BJ (cell line): ENCODE measurements around the gene EXOC3. TPM values are rescaled to one million over a fixed set of nuclear protein-coding genes. Genes with fewer than 3 reads are reported as not detected.

Source experiments
- CTCF ChIA-PET: fragments of 350-600 bp; formaldehyde crosslinking; extraction: SDS; loops from one replicate; lab custom pipeline; 2021; ENCODE audit warnings: antibody characterized with exemption, inconsistent platforms; lab: Yijun Ruan, JAX
- POLR2A ChIA-PET: fragments of 300-600 bp; sonication (Branson Sonifier 250); formaldehyde crosslinking; extraction: SDS; loops from one replicate; lab custom pipeline; 2021; ENCODE audit warnings: antibody characterized with exemption; lab: Charles Lee
- DNase-seq: peaks from one replicate; pipeline ENCODE4 v3.0.0-alpha.2; 2011; ENCODE audit warnings: low read depth
- H3K27me3 ChIP-seq: 2 replicates; pipeline ENCODE4 v1.6.0; 2011; ENCODE audit warnings: low read length; ENCODE audit not compliant: control insufficient read depth, insufficient read depth
- H3K36me3 ChIP-seq: 2 replicates; pipeline ENCODE4 v1.5.1; 2011; ENCODE audit warnings: low read length; ENCODE audit not compliant: control insufficient read depth, insufficient read depth
- H3K4me3 ChIP-seq: 2 replicates; pipeline ENCODE4 v1.5.1; 2011; ENCODE audit warnings: low read depth, mild to moderate bottlenecking, control low read depth, low read length
- CTCF ChIP-seq: IDR thresholded peaks from 2 replicates; pipeline ENCODE4 v1.5.1; 2011; ENCODE audit warnings: low read depth, mild to moderate bottlenecking, control low read depth, inconsistent platforms, low read length, moderate library complexity; ENCODE audit not compliant: insufficient read depth
- polyA plus RNA-seq: library from polyadenylated mRNA; depleted of rRNA; stranded (reverse); fragments of >200 nt; gene quantifications from 2 replicates; pipeline ENCODE4 v1.2.3, GENCODE V29; 2011

EXOC3 gene
- polyA plus RNA-seq, 1 experiment: 32.1 TPM

- no peak for DNase-seq
- H3K4me3 ChIP-seq: no peak overlapping the region
- ChIA-PET CTCF (no interaction called here), POLR2A (no interaction called here)
- H3K36me3 ChIP-seq: no peaks in the 10 kb centered on the region
- no peak for TF ChIP-seq CTCF
- H3K27me3 ChIP-seq: peaks cover 5% of the 10 kb centered on the region
Measured at GRCh38 chr5:500491-500890, 57.5 kb downstream of the EXOC3 start.

GRCh38 chr5:501105-501830, 58.3 kb downstream of the EXOC3 start:
- no peak for DNase-seq
- ChIA-PET CTCF (no interaction called here), POLR2A (no interaction called here)
- H3K4me3 ChIP-seq: no peak overlapping the region
- peaks cover 5% of the 10 kb centered on the region for H3K27me3 ChIP-seq
- TF ChIP-seq CTCF: no peak
- H3K36me3 ChIP-seq: no peaks in the 10 kb centered on the region

- peaks cover 5% of the 10 kb centered on the region for H3K27me3 ChIP-seq
- ChIA-PET CTCF (no interaction called here), POLR2A (no interaction called here)
- H3K36me3 ChIP-seq: no peaks in the 10 kb centered on the region
- DNase-seq: no peak
- no peak for TF ChIP-seq CTCF
- H3K4me3 ChIP-seq: no peak overlapping the region
Measured at GRCh38 chr5:501831-502184, 58.8 kb downstream of the EXOC3 start.

GRCh38 chr5:502325-503079, 59.5 kb downstream of the EXOC3 start:
- Histone ChIP-seq H3K4me3 (no peak overlapping the region), H3K36me3 (no peaks in the 10 kb centered on the region), H3K27me3 (peaks cover 5% of the 10 kb centered on the region)
- TF ChIP-seq CTCF: no peak
- POLR2A ChIA-PET: no interaction called here
- CTCF ChIA-PET: no interaction called here
- no peak for DNase-seq

- no peaks in the 10 kb centered on the region for H3K36me3 ChIP-seq
- H3K4me3 ChIP-seq: no peak overlapping the region
- DNase-seq: no peak
- TF ChIP-seq CTCF: no peak
- ChIA-PET POLR2A (no interaction called here), CTCF (no interaction called here)
- peaks cover 5% of the 10 kb centered on the region for H3K27me3 ChIP-seq
Measured at GRCh38 chr5:504326-505154, 61.6 kb downstream of the EXOC3 start.
